BJ (cell line): ENCODE data around the gene GADD45GIP1. TPM values are rescaled to one million over a fixed set of nuclear protein-coding genes. Genes with fewer than 3 reads are reported as not detected.
"Not testable (repeated sequence)": the region's sequence is repeated elsewhere in the genome, so short reads cannot be mapped to it uniquely, and the experiment has no call there.

Experiments
- CTCF ChIA-PET: fragments of 350-600 bp; formaldehyde crosslinking; extraction: SDS; loops from one replicate; lab custom pipeline; 2021; ENCODE audit warnings: antibody characterized with exemption, inconsistent platforms; lab: Yijun Ruan, JAX
- POLR2A ChIA-PET: fragments of 300-600 bp; sonication (Branson Sonifier 250); formaldehyde crosslinking; extraction: SDS; loops from one replicate; lab custom pipeline; 2021; ENCODE audit warnings: antibody characterized with exemption; lab: Charles Lee
- DNase-seq: peaks from one replicate; pipeline ENCODE4 v3.0.0-alpha.2; 2011; ENCODE audit warnings: low read depth
- H3K27me3 ChIP-seq: 2 replicates; pipeline ENCODE4 v1.6.0; 2011; ENCODE audit warnings: low read length; ENCODE audit not compliant: control insufficient read depth, insufficient read depth
- H3K36me3 ChIP-seq: 2 replicates; pipeline ENCODE4 v1.5.1; 2011; ENCODE audit warnings: low read length; ENCODE audit not compliant: control insufficient read depth, insufficient read depth
- H3K4me3 ChIP-seq: 2 replicates; pipeline ENCODE4 v1.5.1; 2011; ENCODE audit warnings: low read depth, mild to moderate bottlenecking, control low read depth, low read length
- polyA plus RNA-seq: library from polyadenylated mRNA; depleted of rRNA; stranded (reverse); fragments of >200 nt; gene quantifications from 2 replicates; pipeline ENCODE4 v1.2.3, GENCODE V29; 2011
- TF ChIP-seq, protein P1 (sequence below): IDR thresholded peaks from 2 replicates; pipeline ENCODE4 v1.5.1; 2011; ENCODE audit warnings: low read depth, mild to moderate bottlenecking, control low read depth, inconsistent platforms, low read length, moderate library complexity; ENCODE audit not compliant: insufficient read depth

GADD45GIP1 gene
- polyA plus RNA-seq, 1 experiment, result 45.5 TPM

DNA sequence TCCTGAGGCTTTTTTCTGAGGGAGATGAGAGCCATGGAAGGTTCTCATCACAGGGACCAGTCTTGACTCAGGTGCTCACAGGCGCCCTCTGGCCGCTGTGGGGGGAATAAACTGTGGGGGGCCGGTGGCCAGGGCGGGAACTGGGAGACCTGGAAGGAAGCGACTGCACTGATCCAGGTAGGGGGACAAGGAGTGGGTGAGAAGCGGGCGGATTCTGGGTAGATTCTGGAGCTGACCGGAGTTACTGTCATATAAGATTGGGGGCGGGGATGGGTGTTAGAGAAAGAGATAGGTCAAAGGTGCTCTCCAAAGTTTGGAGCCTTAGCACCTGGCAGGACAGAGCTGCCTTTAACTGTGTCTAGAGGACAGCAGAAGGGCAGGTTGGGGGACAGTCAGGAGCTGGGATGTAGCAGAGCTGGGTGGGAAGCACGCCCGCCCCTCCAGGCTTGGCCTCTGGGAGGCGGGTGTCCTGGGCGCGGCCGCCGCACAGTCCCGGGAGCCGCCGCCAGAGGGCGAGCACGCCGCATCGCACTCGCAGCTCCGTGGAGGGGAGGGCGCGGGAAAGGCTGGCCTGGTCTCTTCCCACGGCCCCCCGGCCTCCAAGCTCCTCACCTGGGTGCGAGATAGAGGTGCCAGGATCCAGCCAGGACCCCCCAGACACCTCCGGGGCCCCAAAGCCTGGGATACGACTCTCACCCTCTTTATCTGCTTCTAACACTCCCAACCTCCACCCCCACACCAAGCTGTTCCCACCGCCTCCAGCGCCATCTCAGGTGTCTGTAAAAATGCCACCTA lies 8.2 kb upstream of the GADD45GIP1 start:
- CTCF ChIA-PET, result interaction anchor here (0.6 to 6.0 kb wide), 80 partner anchors 11 to 771 kb away, joined by 3 to 113 read pairs (median 4); partner anchors contain the start of genes CALR, DNASE2, FARSA and GADD45GIP1
- TF ChIP-seq, protein P1, sequence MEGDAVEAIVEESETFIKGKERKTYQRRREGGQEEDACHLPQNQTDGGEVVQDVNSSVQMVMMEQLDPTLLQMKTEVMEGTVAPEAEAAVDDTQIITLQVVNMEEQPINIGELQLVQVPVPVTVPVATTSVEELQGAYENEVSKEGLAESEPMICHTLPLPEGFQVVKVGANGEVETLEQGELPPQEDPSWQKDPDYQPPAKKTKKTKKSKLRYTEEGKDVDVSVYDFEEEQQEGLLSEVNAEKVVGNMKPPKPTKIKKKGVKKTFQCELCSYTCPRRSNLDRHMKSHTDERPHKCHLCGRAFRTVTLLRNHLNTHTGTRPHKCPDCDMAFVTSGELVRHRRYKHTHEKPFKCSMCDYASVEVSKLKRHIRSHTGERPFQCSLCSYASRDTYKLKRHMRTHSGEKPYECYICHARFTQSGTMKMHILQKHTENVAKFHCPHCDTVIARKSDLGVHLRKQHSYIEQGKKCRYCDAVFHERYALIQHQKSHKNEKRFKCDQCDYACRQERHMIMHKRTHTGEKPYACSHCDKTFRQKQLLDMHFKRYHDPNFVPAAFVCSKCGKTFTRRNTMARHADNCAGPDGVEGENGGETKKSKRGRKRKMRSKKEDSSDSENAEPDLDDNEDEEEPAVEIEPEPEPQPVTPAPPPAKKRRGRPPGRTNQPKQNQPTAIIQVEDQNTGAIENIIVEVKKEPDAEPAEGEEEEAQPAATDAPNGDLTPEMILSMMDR, result peak; percentile 84

DNA sequence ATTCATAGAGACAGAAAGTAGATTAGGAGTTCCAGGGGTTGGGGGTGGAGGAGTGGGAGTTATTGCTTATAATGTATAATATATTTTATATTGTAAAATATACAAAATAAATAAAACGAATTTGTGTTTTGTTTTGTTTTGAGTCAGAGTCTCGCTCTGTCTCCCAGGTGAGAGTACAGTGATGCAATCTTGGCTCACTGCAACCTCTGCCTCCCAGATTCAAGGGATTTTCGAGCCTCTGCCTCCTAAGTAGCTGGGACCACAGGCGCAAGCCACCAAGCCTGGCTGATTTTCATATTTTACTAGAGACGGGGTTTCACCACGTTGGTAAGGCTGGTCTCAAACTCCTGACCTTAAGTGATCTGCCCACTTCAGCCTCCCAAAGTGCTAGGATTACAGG lies 2.5 kb upstream of the GADD45GIP1 start:
- Histone ChIP-seq H3K27me3 (no peaks in the 10 kb centered on the region), H3K4me3 (no peak overlapping the region), H3K36me3 (peaks cover 2% of the 10 kb centered on the region; the same call in 1 of the 2 replicates)
- ChIA-PET POLR2A (no interaction called here), CTCF (interaction anchor here (0.7 to 1.2 kb wide), 3 partner anchors 19 to 134 kb away, joined by 3 to 4 read pairs (median 3); no protein-coding TSS in a partner anchor)
- TF ChIP-seq, protein P1, result no peak
- no peak for DNase-seq

More for the DNA sequence above, 8.2 kb upstream of the GADD45GIP1 start:
- no peaks in the 10 kb centered on the region for H3K36me3 ChIP-seq
- no peak for DNase-seq
- H3K27me3 ChIP-seq, result no peaks in the 10 kb centered on the region
- peak overlapping the region; percentile 38 for H3K4me3 ChIP-seq
- POLR2A ChIA-PET, result no interaction called here

DNA sequence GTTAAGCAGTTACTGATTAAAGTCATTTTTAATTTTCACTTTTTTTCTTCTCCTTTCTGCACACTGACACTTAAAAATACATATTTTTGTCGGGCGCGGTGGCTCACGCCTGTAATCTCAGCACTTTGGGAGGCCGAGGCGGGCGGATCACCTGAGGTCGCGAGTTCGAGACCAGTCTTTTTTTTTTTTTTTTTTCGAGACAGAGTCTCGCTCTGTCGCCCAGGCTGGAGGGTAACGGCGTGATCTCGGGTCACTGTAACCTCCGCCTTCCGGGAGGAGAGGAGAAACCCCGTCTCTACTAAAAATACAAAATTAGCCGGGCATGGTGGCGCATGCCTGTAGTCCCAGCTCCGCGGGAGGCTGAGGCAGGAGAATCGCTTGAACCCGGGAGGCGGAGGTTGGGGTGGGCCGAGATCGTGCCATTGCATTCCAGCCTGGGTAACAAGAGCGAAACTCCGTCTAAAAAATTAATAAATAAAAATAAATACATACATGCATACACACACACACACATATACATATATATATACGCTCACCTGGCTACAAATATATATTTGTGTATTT lies 448 bp upstream of the GADD45GIP1 start:
- H3K4me3 ChIP-seq, result peak overlapping the region; percentile 91
- POLR2A ChIA-PET, result not testable (repeated sequence)
- CTCF ChIA-PET, result interaction anchor here (5.6 kb wide), 1 partner anchor 7 kb away, joined by 76 read pairs; no protein-coding TSS in a partner anchor

DNA sequence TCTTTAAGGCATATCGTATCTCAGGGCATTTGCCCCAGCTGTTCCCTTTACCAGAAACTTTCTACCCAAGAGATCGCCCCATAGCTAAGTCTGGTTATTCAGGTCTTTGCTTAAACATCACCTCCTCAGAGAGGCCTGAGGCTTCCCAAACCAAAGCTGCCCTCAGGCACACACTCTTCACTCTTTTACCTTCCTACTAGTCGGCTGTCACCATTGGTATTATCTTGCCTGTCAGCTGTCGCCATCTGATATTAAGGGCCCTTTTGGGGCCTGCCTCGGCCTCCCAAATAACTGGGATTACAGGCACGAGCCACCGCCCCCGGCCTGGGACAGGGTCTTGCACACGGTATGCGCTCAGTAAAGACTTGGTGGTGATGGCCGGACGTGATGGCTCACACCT lies 1.0 kb downstream of the GADD45GIP1 start:
- ChIA-PET POLR2A (no interaction called here), CTCF (interaction anchor here (1.0 to 5.6 kb wide), 2 partner anchors 9 to 76 kb away, joined by 3 to 76 read pairs; no protein-coding TSS in a partner anchor)
- Histone ChIP-seq H3K36me3 (peaks cover 23% of the 10 kb centered on the region), H3K27me3 (no peaks in the 10 kb centered on the region), H3K4me3 (peak overlapping the region; percentile 91)
- TF ChIP-seq, protein P1, result no peak
- DNase-seq, result no peak

More for the DNA sequence above, 448 bp upstream of the GADD45GIP1 start:
- DNase-seq, H3K27me3 ChIP-seq: not testable (repeated sequence)
- H3K36me3 ChIP-seq, result peaks cover 17% of the 10 kb centered on the region

DNA sequence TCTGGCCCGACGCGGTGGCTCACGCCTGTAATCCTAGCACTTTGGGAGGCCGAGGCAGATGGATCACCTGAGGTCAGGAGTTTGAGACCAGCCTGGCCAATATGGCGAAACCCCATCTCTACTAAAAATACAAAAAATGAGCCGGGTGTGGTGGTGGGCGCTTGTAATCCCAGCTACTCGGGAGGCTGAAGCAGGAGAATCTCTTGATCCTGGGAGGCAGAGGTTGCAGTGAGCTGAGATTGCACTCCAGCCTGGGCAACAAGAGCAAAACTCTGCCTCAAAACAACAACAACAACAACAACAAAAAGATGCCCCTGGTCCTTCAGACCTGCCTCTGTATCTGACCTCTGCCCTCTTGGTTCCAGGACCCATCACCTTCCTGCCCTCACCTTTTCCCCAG lies 1.4 kb downstream of the GADD45GIP1 start:
- H3K4me3 ChIP-seq, POLR2A ChIA-PET, H3K27me3 ChIP-seq, DNase-seq: not testable (repeated sequence)
- peaks cover 27% of the 10 kb centered on the region for H3K36me3 ChIP-seq
- CTCF ChIA-PET, result interaction anchor here (1.0 to 5.6 kb wide), 3 partner anchors 9 to 189 kb away, joined by 3 to 76 read pairs (median 4); no protein-coding TSS in a partner anchor

DNA sequence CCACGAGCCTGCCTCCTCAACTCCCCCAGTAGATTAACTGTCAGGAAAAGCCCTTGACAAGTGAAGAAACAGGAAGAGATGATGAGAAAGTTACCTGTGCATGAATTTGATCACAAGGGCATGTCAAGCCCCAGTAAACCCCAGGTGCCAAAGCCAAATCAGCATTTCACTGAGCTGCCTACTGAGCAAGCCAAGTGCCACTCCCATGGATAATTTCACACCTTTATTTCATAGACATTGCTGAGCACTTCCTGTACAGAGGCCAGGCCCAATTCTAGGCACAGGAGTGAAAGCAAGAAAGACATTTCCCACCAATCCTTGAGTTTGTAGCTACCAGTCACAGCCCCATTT lies 2.4 kb downstream of the GADD45GIP1 start:
- TF ChIP-seq, protein P1, result no peak
- ChIA-PET CTCF (interaction anchor here (0.7 to 5.6 kb wide), 3 partner anchors 10 to 929 kb away, joined by 3 to 76 read pairs (median 4); no protein-coding TSS in a partner anchor), POLR2A (interaction anchor here (0.6 kb wide), 1 partner anchor 8 kb away, joined by 9 read pairs; no protein-coding TSS in a partner anchor)
- no peak for DNase-seq
- Histone ChIP-seq H3K4me3 (no peak overlapping the region), H3K36me3 (peaks cover 33% of the 10 kb centered on the region), H3K27me3 (no peaks in the 10 kb centered on the region)
